Stimulated activated CD4-positive, alpha-beta T cell treated with anti-CD3 and anti-CD28 coated beads, Interleukin-1b, Interleukin-23, amount 100 ng/mL, for 4 hours (primary cell): Measurements from ENCODE around the gene NUDT17.
A peak's percentile ranks its signal among the peaks of the same experiment; 100 is the strongest.

ENCODE experiments used
- DNase-seq, 2 donors: peaks; one replicate each; pipeline ENCODE4 v3.0.0-alpha.2; 2020; ENCODE audit warnings: low read depth in 2 of 2

Gene NUDT17

GRCh38 chr1:145847827-145848226 is 2.4 kb downstream of the NUDT17 start:
- DNase-seq = no peak

GRCh38 chr1:145849356-145850160 is 4.1 kb downstream of the NUDT17 start:
- no peak for DNase-seq

GRCh38 chr1:145855426-145855948 is 10.1 kb downstream of the NUDT17 start:
- DNase-seq = no peak

- DNase-seq = no peak
Measured at GRCh38 chr1:145857170-145857569, 11.7 kb downstream of the NUDT17 start.

GRCh38 chr1:145858238-145858900 is 12.9 kb downstream of the NUDT17 start:
- DNase-seq = peak; percentile 16 to 61

- peak; percentile 60 to 79 for DNase-seq
Measured at GRCh38 chr1:145858901-145859490, 13.6 kb downstream of the NUDT17 start, which contains the start of gene PIAS3. Gene PIAS3 (minus strand): TSS chr1:145859081. CDS start chr1:145858990, 91 bp downstream.

GRCh38 chr1:145859491-145860023 is 14.1 kb downstream of the NUDT17 start:
- peak; percentile 58 to 70 for DNase-seq

GRCh38 chr1:145863282-145864018 is 18.0 kb downstream of the NUDT17 start:
- DNase-seq = no peak

GRCh38 chr1:145868232-145868631 is 22.8 kb downstream of the NUDT17 start:
- DNase-seq = no peak

- peak; percentile 12 to 22 for DNase-seq
Measured at GRCh38 chr1:145871994-145872924, 26.8 kb downstream of the NUDT17 start.

- no peak for DNase-seq
Measured at GRCh38 chr1:145874646-145875045, 29.2 kb downstream of the NUDT17 start.

- DNase-seq = no peak
Measured at GRCh38 chr1:145877923-145878486, 32.6 kb downstream of the NUDT17 start.

GRCh38 chr1:145878724-145879123 is 33.3 kb downstream of the NUDT17 start:
- no peak for DNase-seq

- no peak for DNase-seq
Measured at GRCh38 chr1:145879775-145880174, 34.3 kb downstream of the NUDT17 start.

GRCh38 chr1:145884675-145885074 is 39.2 kb downstream of the NUDT17 start:
- DNase-seq = no peak

- peak; percentile 74 to 85 for DNase-seq
Measured at GRCh38 chr1:145885738-145886287, 40.4 kb downstream of the NUDT17 start, which contains the start of gene ANKRD35. Gene ANKRD35 (minus strand): TSS chr1:145885866. CDS start chr1:145885758, 108 bp downstream.

GRCh38 chr1:145886390-145886789 is 41.0 kb downstream of the NUDT17 start:
- no peak for DNase-seq

GRCh38 chr1:145886816-145887215 is 41.4 kb downstream of the NUDT17 start:
- DNase-seq = no peak

GRCh38 chr1:145887631-145888030 is 42.2 kb downstream of the NUDT17 start:
- no peak for DNase-seq

GRCh38 chr1:145889722-145890121 is 44.3 kb downstream of the NUDT17 start:
- no peak for DNase-seq
